Hepatocyte (in vitro differentiated cells): ENCODE data around the gene ZNF695.

Experiments
- EZH2phosphoT487 ChIP-seq: fragments of 200-600 bp; sonication (generic); IDR thresholded peaks from one replicate; pipeline ENCODE4 v1.6.1; 2018; ENCODE audit warnings: antibody characterized with exemption, mild to moderate bottlenecking, low read depth, moderate library complexity; ENCODE audit not compliant: unreplicated experiment, severe bottlenecking
- TF ChIP-seq, protein P1 (sequence below): fragments of 200-600 bp; sonication (generic); IDR thresholded peaks from 2 replicates; pipeline ENCODE4 v1.5.1; 2016; ENCODE audit warnings: antibody characterized with exemption, mild to moderate bottlenecking; ENCODE audit not compliant: poor library complexity

DNA sequence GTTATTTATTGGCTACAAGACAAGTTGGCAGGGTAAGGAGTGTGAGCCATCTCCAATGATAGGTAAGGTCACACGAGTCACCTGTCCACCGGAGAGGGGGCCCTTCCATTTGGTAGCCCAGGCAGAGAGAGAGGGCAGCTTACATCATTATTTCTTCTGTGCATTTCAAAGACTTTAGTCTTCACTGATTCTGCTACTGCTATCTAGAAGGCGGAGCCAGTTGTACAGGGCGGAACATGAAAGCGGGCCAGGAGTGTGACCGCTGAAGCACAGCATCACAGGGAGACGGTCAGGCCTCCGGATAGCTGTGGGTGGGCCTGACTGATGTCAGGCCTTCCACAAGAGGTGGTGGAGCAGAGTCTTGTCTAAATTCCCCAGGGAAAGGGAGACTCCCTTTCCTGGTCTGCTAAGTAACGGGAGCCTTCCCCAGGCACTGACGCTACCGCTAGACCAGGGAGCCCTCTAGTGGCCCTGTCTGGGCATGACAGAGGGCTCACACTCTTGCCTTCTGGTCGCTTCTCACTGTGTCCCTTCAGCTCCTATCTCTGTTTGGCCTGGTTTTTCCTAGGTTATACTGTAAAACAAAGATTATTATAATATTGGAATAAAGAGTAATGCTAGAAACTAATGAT is 36.7 kb downstream of the ZNF695 start:
- TF ChIP-seq, protein P1, sequence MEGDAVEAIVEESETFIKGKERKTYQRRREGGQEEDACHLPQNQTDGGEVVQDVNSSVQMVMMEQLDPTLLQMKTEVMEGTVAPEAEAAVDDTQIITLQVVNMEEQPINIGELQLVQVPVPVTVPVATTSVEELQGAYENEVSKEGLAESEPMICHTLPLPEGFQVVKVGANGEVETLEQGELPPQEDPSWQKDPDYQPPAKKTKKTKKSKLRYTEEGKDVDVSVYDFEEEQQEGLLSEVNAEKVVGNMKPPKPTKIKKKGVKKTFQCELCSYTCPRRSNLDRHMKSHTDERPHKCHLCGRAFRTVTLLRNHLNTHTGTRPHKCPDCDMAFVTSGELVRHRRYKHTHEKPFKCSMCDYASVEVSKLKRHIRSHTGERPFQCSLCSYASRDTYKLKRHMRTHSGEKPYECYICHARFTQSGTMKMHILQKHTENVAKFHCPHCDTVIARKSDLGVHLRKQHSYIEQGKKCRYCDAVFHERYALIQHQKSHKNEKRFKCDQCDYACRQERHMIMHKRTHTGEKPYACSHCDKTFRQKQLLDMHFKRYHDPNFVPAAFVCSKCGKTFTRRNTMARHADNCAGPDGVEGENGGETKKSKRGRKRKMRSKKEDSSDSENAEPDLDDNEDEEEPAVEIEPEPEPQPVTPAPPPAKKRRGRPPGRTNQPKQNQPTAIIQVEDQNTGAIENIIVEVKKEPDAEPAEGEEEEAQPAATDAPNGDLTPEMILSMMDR = peak; percentile 52
- no peak for TF ChIP-seq EZH2phosphoT487
